Measurements from ENCODE around the gene NQO2. TPM values are rescaled to one million over a fixed set of nuclear protein-coding genes. Genes with fewer than 3 reads are reported as not detected.

NQO2 gene
- total and polyA plus RNA-seq, 2 of the 13 experiments (the other 11 are each of a cell fraction or from before 2014, with no cell fraction given): 32.2 to 56.5 TPM

- no peak for TF ChIP-seq HNF4G (IDR thresholded peaks at IDR 0.05; ENCODE audit: borderline replicate concordance, low read depth, low read length)
- TF ChIP-seq HNF4G (CRISPR knock-in tag; IDR thresholded peaks at IDR 0.05; ENCODE audit: borderline replicate concordance, low read depth): no peak; the same call in 1 of the 2 replicates
- TF ChIP-seq ZSCAN21 (CRISPR knock-in tag; IDR thresholded peaks at IDR 0.05; ENCODE audit: borderline replicate concordance): peak; percentile 68; the same call in 1 of the 2 replicates
- TF ChIP-seq E2F1 (CRISPR knock-in tag; IDR thresholded peaks at IDR 0.05): peak; percentile 81
- TF ChIP-seq SALL2 (CRISPR knock-in tag; IDR thresholded peaks at IDR 0.05): peak; percentile 86
- TF ChIP-seq CREB3 (CRISPR knock-in tag; IDR thresholded peaks at IDR 0.05): 0 out of 2 replicates have a peak, but pooled peaks have one; percentile 28
- 0 out of 2 replicates have a peak, but pooled peaks have one; percentile 67 for TF ChIP-seq ZNF724P (CRISPR knock-in tag; IDR thresholded peaks at IDR 0.05; ENCODE audit: borderline replicate concordance)
- TF ChIP-seq ZNF747 (CRISPR knock-in tag; IDR thresholded peaks at IDR 0.05; ENCODE audit: borderline replicate concordance): no peak; the same call in 1 of the 2 replicates
- peak; percentile 58 for TF ChIP-seq HIC2 (CRISPR knock-in tag; IDR thresholded peaks at IDR 0.05; ENCODE audit: low read depth)
- 0 out of 2 replicates have a peak, but pooled peaks have one; percentile 78 for TF ChIP-seq IRF1 (CRISPR knock-in tag; IDR thresholded peaks at IDR 0.05; ENCODE audit: low read depth)
- peak; percentile 50 for TF ChIP-seq ZNF556 (CRISPR knock-in tag; IDR thresholded peaks at IDR 0.05; ENCODE audit: borderline replicate concordance)
- no peak for TF ChIP-seq ZBTB33 (CRISPR knock-in tag; IDR thresholded peaks at IDR 0.05)
- 0 out of 2 replicates have a peak, but pooled peaks have one; percentile 73 for TF ChIP-seq ZNF230 (CRISPR knock-in tag; IDR thresholded peaks at IDR 0.05)
- no peak for TF ChIP-seq ZNF549 (CRISPR knock-in tag; IDR thresholded peaks at IDR 0.05)
- peak; percentile 67 for TF ChIP-seq TFDP2 (CRISPR knock-in tag; IDR thresholded peaks at IDR 0.05)
- no peak for TF ChIP-seq CEBPG (CRISPR knock-in tag; IDR thresholded peaks at IDR 0.05)
- TF ChIP-seq MEIS2 (CRISPR knock-in tag; IDR thresholded peaks at IDR 0.05): peak; percentile 67; the same call in 1 of the 2 replicates
- TF ChIP-seq EHMT2 (IDR thresholded peaks at IDR 0.05; ENCODE audit: borderline replicate concordance, low read depth, low read length): no peak
Observed at GRCh38 chr6:3063733-3064700, 64.3 kb downstream of the NQO2 start (continued).
